HuH-7.5 (cell line): Measurements from ENCODE around the gene B4GALT2.

ENCODE experiments used
- DNase-seq: peaks from one replicate; pipeline ENCODE4 v3.0.0; 2011; ENCODE audit warnings: low spot score

The B4GALT2 gene

GRCh38 chr1:44002606-44003157 lies 23.7 kb downstream of the B4GALT2 start:
- no peak for DNase-seq

- no peak for DNase-seq
Observed at GRCh38 chr1:44008259-44008658, 29.2 kb downstream of the B4GALT2 start.

- no peak for DNase-seq
Observed at GRCh38 chr1:44010935-44011471, 32.0 kb downstream of the B4GALT2 start.

GRCh38 chr1:44012404-44012803 lies 33.4 kb downstream of the B4GALT2 start:
- no peak for DNase-seq

- DNase-seq, result no peak
Observed at GRCh38 chr1:44012941-44013609, 34.1 kb downstream of the B4GALT2 start.

- DNase-seq, result no peak
Observed at GRCh38 chr1:44013949-44014348, 34.9 kb downstream of the B4GALT2 start.

- DNase-seq, result no peak
Observed at GRCh38 chr1:44014365-44015104, 35.5 kb downstream of the B4GALT2 start.

- DNase-seq, result no peak
Observed at GRCh38 chr1:44015206-44015605, 36.2 kb downstream of the B4GALT2 start.

GRCh38 chr1:44016041-44016889 lies 37.3 kb downstream of the B4GALT2 start:
- no peak for DNase-seq

GRCh38 chr1:44016890-44017400 lies 37.9 kb downstream of the B4GALT2 start:
- no peak for DNase-seq

- no peak for DNase-seq
Observed at GRCh38 chr1:44019466-44019948, 40.5 kb downstream of the B4GALT2 start.

- no peak for DNase-seq
Observed at GRCh38 chr1:44020464-44020863, 41.5 kb downstream of the B4GALT2 start.

GRCh38 chr1:44021156-44021555 lies 42.1 kb downstream of the B4GALT2 start:
- no peak for DNase-seq

GRCh38 chr1:44021581-44022321 lies 42.7 kb downstream of the B4GALT2 start:
- no peak for DNase-seq

- no peak for DNase-seq
Observed at GRCh38 chr1:44024031-44024902, 45.3 kb downstream of the B4GALT2 start.

GRCh38 chr1:44024903-44025525 lies 46.0 kb downstream of the B4GALT2 start:
- DNase-seq, result no peak

- no peak for DNase-seq
Observed at GRCh38 chr1:44025816-44026215, 46.8 kb downstream of the B4GALT2 start.

- no peak for DNase-seq
Observed at GRCh38 chr1:44027320-44027719, 48.3 kb downstream of the B4GALT2 start.

GRCh38 chr1:44029260-44029910 lies 50.4 kb downstream of the B4GALT2 start:
- DNase-seq, result peak; percentile 72
